Measurements from ENCODE around the gene FAM229B. TPM values are rescaled to one million over a fixed set of nuclear protein-coding genes. Genes with fewer than 3 reads are reported as not detected.
"Not testable (repeated sequence)": the region's sequence is repeated elsewhere in the genome, so short reads cannot be mapped to it uniquely, and the experiment has no call there.

FAM229B gene
- polyA plus RNA-seq, 1 experiment, result 26.8 TPM

DNA sequence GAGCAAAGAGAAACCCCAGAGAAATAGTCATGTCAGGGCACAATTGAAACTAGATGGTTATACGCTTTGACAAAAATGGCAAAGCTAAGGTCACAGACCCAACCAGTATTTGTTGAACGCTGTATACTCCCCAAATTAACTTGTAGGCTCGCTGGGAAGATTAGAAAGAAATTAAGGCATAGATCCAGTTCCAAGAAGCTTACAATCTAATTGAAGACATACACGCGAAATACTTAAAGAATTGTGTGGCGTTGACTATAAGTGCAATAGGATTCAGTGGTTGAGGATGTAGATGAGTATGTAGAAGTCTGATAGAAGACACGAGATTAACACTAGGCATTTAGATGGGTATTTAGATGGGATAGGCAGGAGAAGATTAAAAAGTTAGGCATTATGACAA, 525 bp downstream of the FAM229B start:
- H3K4me3 ChIP-seq (ENCODE audit: low read depth, low read length), result peak overlapping the region; percentile 77
- no peaks in the 10 kb centered on the region for H3K27me3 ChIP-seq (ENCODE audit: control insufficient read depth, insufficient read depth, low read length)
- CTCF ChIA-PET, result interaction anchor here (0.9 to 3.7 kb wide), 6 partner anchors 22 to 76 kb away, joined by 3 to 20 read pairs (median 4); no protein-coding TSS in a partner anchor
- POLR2A ChIA-PET, result no interaction called here
- DNase-seq (ENCODE audit: low read depth), result no peak
- peaks cover 1% of the 10 kb centered on the region; the same call in 1 of the 2 replicates for H3K36me3 ChIP-seq (ENCODE audit: control insufficient read depth, insufficient read depth, low read length)
- TF ChIP-seq, protein P1, sequence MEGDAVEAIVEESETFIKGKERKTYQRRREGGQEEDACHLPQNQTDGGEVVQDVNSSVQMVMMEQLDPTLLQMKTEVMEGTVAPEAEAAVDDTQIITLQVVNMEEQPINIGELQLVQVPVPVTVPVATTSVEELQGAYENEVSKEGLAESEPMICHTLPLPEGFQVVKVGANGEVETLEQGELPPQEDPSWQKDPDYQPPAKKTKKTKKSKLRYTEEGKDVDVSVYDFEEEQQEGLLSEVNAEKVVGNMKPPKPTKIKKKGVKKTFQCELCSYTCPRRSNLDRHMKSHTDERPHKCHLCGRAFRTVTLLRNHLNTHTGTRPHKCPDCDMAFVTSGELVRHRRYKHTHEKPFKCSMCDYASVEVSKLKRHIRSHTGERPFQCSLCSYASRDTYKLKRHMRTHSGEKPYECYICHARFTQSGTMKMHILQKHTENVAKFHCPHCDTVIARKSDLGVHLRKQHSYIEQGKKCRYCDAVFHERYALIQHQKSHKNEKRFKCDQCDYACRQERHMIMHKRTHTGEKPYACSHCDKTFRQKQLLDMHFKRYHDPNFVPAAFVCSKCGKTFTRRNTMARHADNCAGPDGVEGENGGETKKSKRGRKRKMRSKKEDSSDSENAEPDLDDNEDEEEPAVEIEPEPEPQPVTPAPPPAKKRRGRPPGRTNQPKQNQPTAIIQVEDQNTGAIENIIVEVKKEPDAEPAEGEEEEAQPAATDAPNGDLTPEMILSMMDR (IDR thresholded peaks at IDR 0.05; ENCODE audit: insufficient read depth, low read depth, low read length), result no peak

DNA sequence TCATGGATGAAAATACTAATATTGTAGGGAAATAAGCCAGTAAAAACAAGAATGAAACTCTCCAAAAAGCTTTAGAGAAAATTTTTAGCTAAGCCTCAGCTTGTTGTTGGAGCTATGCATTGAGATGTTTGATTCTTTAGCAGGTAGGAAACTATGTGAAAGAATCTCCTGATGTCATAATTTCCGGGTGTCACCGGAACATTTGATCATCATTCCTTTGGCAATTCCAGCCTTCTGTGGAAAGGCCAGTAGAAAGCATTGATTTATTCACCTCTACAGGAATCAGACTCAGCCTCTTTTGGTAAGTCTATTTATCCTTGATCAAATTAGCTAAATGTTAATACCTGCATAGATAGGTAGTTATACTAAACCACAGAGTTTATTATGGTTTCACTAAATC, 9.5 kb downstream of the FAM229B start:
- CTCF ChIA-PET, result no interaction called here
- Histone ChIP-seq H3K36me3 (ENCODE audit: control insufficient read depth, insufficient read depth, low read length) (no peaks in the 10 kb centered on the region), H3K4me3 (ENCODE audit: low read depth, low read length) (no peak overlapping the region), H3K27me3 (ENCODE audit: control insufficient read depth, insufficient read depth, low read length) (no peaks in the 10 kb centered on the region)
- POLR2A ChIA-PET, result no interaction called here
- no peak for DNase-seq (ENCODE audit: low read depth)
- TF ChIP-seq, protein P1 (IDR thresholded peaks at IDR 0.05; ENCODE audit: insufficient read depth, low read depth, low read length), result no peak

DNA sequence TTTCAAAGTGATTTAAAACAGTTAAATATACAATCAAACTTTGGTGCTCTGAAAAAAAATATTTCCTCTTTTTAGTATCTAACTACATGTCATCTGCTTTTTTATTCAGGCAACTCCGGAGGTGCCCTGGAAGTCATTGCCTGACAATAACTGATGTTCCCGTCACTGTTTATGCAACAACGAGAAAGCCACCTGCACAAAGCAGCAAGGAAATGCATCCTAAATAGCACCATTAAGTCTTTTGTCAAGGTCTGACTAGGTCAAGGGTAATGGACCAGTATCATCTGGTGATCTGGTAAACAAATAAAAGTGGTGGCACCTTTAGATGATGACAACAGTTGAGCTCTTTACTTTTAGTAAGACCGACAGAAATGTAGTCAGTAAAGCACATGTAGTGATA, 13.2 kb downstream of the FAM229B start:
- no peak for DNase-seq (ENCODE audit: low read depth)
- POLR2A ChIA-PET, result no interaction called here
- CTCF ChIA-PET, result interaction anchor here (1.0 to 1.7 kb wide), 2 partner anchors 18 to 23 kb away, joined by 3 read pairs; no protein-coding TSS in a partner anchor
- Histone ChIP-seq H3K27me3 (ENCODE audit: control insufficient read depth, insufficient read depth, low read length) (no peaks in the 10 kb centered on the region), H3K4me3 (ENCODE audit: low read depth, low read length) (no peak overlapping the region), H3K36me3 (ENCODE audit: control insufficient read depth, insufficient read depth, low read length) (no peaks in the 10 kb centered on the region)
- TF ChIP-seq, protein P1 (IDR thresholded peaks at IDR 0.05; ENCODE audit: insufficient read depth, low read depth, low read length), result no peak

DNA sequence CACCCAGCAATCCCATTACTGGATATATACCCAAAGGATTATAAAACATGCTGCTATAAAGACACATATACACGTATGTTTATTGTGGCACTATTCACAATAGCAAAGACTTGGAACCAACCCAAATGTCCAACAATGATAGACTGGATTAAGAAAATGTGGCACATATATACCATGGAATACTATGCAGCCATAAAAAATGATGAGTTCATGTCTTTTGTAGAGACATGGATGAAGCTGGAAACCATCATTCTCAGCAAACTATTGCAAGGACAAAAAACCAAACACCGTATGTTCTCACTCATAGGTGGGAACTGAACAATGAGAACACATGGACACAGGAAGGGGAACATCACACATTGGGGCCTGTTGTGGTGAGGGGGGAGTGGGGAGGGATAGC, 18.6 kb downstream of the FAM229B start:
- POLR2A ChIA-PET; H3K4me3 ChIP-seq (ENCODE audit: low read depth, low read length); H3K27me3 ChIP-seq (ENCODE audit: control insufficient read depth, insufficient read depth, low read length); DNase-seq (ENCODE audit: low read depth); CTCF ChIA-PET: not testable (repeated sequence)
- H3K36me3 ChIP-seq (ENCODE audit: control insufficient read depth, insufficient read depth, low read length), result peaks cover 14% of the 10 kb centered on the region

DNA sequence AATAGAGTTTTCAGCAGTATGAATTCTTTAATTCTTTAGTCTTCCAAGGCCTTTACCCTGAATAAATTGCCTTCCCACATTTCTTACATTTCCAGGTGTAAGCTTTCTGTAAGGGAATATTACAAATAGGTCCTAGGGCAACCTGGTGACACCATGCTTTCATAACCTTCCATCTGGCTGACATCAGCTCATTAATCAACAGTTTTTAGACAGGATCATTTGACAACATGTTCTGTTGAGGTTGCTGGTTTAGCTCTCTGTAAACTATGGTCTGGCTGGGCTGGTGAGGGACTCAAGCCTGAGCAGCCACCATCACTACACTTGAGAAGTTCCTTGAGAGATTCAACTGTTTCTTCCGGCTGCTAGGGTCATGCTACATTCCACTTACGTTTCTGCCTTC, 19.2 kb downstream of the FAM229B start:
- TF ChIP-seq, protein P1 (IDR thresholded peaks at IDR 0.05; ENCODE audit: insufficient read depth, low read depth, low read length), result no peak
- Histone ChIP-seq H3K36me3 (ENCODE audit: control insufficient read depth, insufficient read depth, low read length) (peaks cover 15% of the 10 kb centered on the region), H3K4me3 (ENCODE audit: low read depth, low read length) (no peak overlapping the region), H3K27me3 (ENCODE audit: control insufficient read depth, insufficient read depth, low read length) (no peaks in the 10 kb centered on the region)
- ChIA-PET POLR2A (no interaction called here), CTCF (no interaction called here)
- DNase-seq (ENCODE audit: low read depth), result no peak

DNA sequence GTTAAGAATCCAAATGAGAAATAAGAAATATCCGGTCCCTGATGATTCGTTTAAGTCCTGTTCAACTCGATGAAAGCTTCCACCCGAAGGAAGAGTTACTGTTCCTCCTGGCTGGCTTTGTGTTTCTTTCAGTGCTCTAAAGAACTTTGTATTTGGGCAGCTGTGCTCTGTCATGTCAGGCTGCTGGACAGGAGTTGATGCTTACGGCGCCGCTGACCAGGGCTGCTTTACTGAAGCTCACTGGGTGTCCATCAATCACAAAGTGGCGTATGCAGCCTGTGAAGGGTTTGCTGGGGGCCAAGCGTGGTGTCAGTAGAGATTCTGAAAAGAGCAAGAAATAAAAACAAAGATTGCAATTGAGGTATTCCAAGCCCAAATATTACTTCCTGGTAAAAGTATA, 21.9 kb downstream of the FAM229B start:
- CTCF ChIA-PET, result interaction anchor here (1.2 kb wide), 1 partner anchor 22 kb away, joined by 4 read pairs; the partner anchor contains the start of genes FAM229B and TUBE1
- DNase-seq (ENCODE audit: low read depth), result no peak
- no peaks in the 10 kb centered on the region for H3K27me3 ChIP-seq (ENCODE audit: control insufficient read depth, insufficient read depth, low read length)
- TF ChIP-seq, protein P1 (IDR thresholded peaks at IDR 0.05; ENCODE audit: insufficient read depth, low read depth, low read length), result no peak
- no peak overlapping the region for H3K4me3 ChIP-seq (ENCODE audit: low read depth, low read length)
- peaks cover 23% of the 10 kb centered on the region for H3K36me3 ChIP-seq (ENCODE audit: control insufficient read depth, insufficient read depth, low read length)
- POLR2A ChIA-PET, result no interaction called here

Measured in BJ (cell line).